WTC11 (cell line): ENCODE data around the gene THSD4. TPM values are rescaled to one million over a fixed set of nuclear protein-coding genes. Genes with fewer than 3 reads are reported as not detected.

Experiments
- ATAC-seq: fragments of 200-7000 bp; cut with Tn5 transposase; 2 replicates; pipeline ENCODE4 v1.10.0; 2021; ENCODE audit warnings: mild to moderate bottlenecking, moderate library complexity
- CTCF ChIA-PET: fragments of 300-600 bp; sonication (Branson Sonifier 250); formaldehyde crosslinking; loops from one replicate; lab custom pipeline; 2021; ENCODE audit warnings: antibody characterized with exemption; lab: Charles Lee
- POLR2A ChIA-PET: fragments of 350-600 bp; sonication (Branson Sonifier 250); formaldehyde crosslinking; loops from one replicate; lab custom pipeline; 2021; ENCODE audit warnings: antibody characterized with exemption; lab: Charles Lee
- DNase-seq: peaks from one replicate; pipeline ENCODE4 v3.0.0; 2021; ENCODE audit warnings: low spot score
- H3K27ac Mint-ChIP-seq: 2 replicates; pipeline ENCODE4 v1.8.0; 2021; ENCODE audit warnings: mixed read lengths
- H3K27me3 Mint-ChIP-seq: 2 replicates; pipeline ENCODE4 v1.8.0; 2021; ENCODE audit warnings: low read depth, mild to moderate bottlenecking, moderate library complexity, mixed read lengths
- H3K36me3 Mint-ChIP-seq: 2 replicates; pipeline ENCODE4 v1.8.0; 2021; ENCODE audit warnings: mixed read lengths
- H3K4me1 Mint-ChIP-seq: 2 replicates; pipeline ENCODE4 v1.8.0; 2022; ENCODE audit warnings: mixed read lengths
- H3K4me3 Mint-ChIP-seq: 2 replicates; pipeline ENCODE4 v1.8.0; 2021; ENCODE audit warnings: mild to moderate bottlenecking, moderate library complexity, mixed read lengths
- H3K9me3 Mint-ChIP-seq: 2 replicates; pipeline ENCODE4 v1.8.0; 2021; ENCODE audit warnings: mixed read lengths
- FOXP4 ChIP-seq: sonication (generic); formaldehyde crosslinking; IDR thresholded peaks from 2 replicates; pipeline ENCODE4 v1.8.0; 2022; ENCODE audit warnings: mild to moderate bottlenecking, missing genetic modification reagents
- GRHL2 ChIP-seq: fragments of 250-450 bp; sonication (Bioruptor Pico); IDR thresholded peaks from 2 replicates; pipeline ENCODE4 v1.8.0; 2022; ENCODE audit warnings: mild to moderate bottlenecking, moderate library complexity; ENCODE audit not compliant: insufficient replicate concordance, severe bottlenecking
- HMGA2 ChIP-seq: fragments of 250-450 bp; sonication (Bioruptor Pico); IDR thresholded peaks from 2 replicates; pipeline ENCODE4 v1.4.0; 2021; ENCODE audit warnings: mild to moderate bottlenecking, moderate library complexity
- IRF1 ChIP-seq: sonication (generic); formaldehyde crosslinking; IDR thresholded peaks from 2 replicates; pipeline ENCODE4 v1.8.0; 2023; ENCODE audit warnings: missing genetic modification reagents
- NR2C2 ChIP-seq: sonication (generic); formaldehyde crosslinking; IDR thresholded peaks from 2 replicates; pipeline ENCODE4 v1.8.0; 2022; ENCODE audit warnings: mild to moderate bottlenecking, missing genetic modification reagents
- OVOL2 ChIP-seq: fragments of 250-450 bp; sonication (Bioruptor Pico); IDR thresholded peaks from 2 replicates; pipeline ENCODE4 v1.9.0; 2021; ENCODE audit warnings: mild to moderate bottlenecking, borderline replicate concordance
- SMAD4 ChIP-seq: sonication (generic); formaldehyde crosslinking; IDR thresholded peaks from 2 replicates; pipeline ENCODE4 v1.8.0; 2022; ENCODE audit warnings: mild to moderate bottlenecking, missing genetic modification reagents
- TEAD1 ChIP-seq: sonication (generic); formaldehyde crosslinking; IDR thresholded peaks from 2 replicates; pipeline ENCODE4 v1.8.0; 2022; ENCODE audit warnings: mild to moderate bottlenecking, missing genetic modification reagents
- USF2 ChIP-seq: sonication (generic); formaldehyde crosslinking; IDR thresholded peaks from 2 replicates; pipeline ENCODE4 v1.8.1; 2023; ENCODE audit warnings: mild to moderate bottlenecking, missing genetic modification reagents, moderate library complexity
- ZNF138 ChIP-seq: sonication (generic); formaldehyde crosslinking; conservative IDR thresholded peaks from 2 replicates; pipeline ENCODE4 v1.8.1; 2022; ENCODE audit warnings: mild to moderate bottlenecking, moderate library complexity, missing genetic modification reagents
- ZNF281 ChIP-seq: sonication (generic); formaldehyde crosslinking; IDR thresholded peaks from 2 replicates; pipeline ENCODE4 v1.8.0; 2023; ENCODE audit warnings: mild to moderate bottlenecking, missing genetic modification reagents
- ZNF532 ChIP-seq: fragments of 250-450 bp; sonication (Bioruptor Pico); IDR thresholded peaks from 2 replicates; pipeline ENCODE4 v1.9.0; 2021; ENCODE audit warnings: mild to moderate bottlenecking, borderline replicate concordance
- total RNA-seq: library from RNA; stranded (reverse); gene quantifications from 3 replicates; pipeline ENCODE4 v1.2.3, GENCODE V29; 2021
- TF ChIP-seq, protein P1 (sequence below): fragments of 200-600 bp; IDR thresholded peaks from 2 replicates; pipeline ENCODE4 v1.8.0; 2022; ENCODE audit warnings: antibody characterized with exemption
- TF ChIP-seq, protein P2 (sequence below): fragments of 250-450 bp; sonication (Bioruptor Pico); IDR thresholded peaks from 2 replicates; pipeline ENCODE4 v1.9.0; 2021; ENCODE audit warnings: mild to moderate bottlenecking
- TF ChIP-seq, protein P3 (sequence below): sonication (generic); formaldehyde crosslinking; IDR thresholded peaks from 2 replicates; pipeline ENCODE4 v1.8.0; 2022; ENCODE audit warnings: mild to moderate bottlenecking, missing genetic modification reagents

Gene THSD4
- total RNA-seq, 1 experiment from 2014 or later: 7.8 TPM

DNA sequence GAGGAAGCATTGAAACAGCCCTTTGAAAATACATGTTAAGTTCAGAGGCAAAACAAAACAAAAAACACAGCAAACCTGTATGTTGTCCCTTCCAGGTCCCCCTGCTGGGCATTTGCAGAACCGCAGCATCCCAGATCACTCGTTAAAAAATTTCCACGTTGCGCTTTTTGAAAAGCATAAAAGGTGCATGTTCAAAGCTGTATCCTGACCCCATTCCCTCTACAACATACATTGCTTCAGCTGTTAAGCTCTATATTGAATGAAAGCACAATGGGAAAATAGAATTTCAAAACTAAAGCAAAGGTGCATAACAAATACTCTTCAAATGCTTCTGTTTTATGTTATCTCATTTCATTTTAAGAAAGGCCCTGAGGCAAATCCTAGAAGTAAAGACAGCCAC, 328.3 kb downstream of the THSD4 start:
- no peaks in the 10 kb centered on the region for H3K36me3 Mint-ChIP-seq
- ChIA-PET POLR2A (no interaction called here), CTCF (interaction anchor here (0.6 to 2.4 kb wide), 8 partner anchors 8 to 329 kb away, joined by 3 to 12 read pairs (median 4); no protein-coding TSS in a partner anchor)
- H3K27me3 Mint-ChIP-seq: no peaks in the 10 kb centered on the region
- TF ChIP-seq SMAD4 (CRISPR knock-in tag): no peak
- TF ChIP-seq ZNF532: no peak
- TF ChIP-seq, protein P1, sequence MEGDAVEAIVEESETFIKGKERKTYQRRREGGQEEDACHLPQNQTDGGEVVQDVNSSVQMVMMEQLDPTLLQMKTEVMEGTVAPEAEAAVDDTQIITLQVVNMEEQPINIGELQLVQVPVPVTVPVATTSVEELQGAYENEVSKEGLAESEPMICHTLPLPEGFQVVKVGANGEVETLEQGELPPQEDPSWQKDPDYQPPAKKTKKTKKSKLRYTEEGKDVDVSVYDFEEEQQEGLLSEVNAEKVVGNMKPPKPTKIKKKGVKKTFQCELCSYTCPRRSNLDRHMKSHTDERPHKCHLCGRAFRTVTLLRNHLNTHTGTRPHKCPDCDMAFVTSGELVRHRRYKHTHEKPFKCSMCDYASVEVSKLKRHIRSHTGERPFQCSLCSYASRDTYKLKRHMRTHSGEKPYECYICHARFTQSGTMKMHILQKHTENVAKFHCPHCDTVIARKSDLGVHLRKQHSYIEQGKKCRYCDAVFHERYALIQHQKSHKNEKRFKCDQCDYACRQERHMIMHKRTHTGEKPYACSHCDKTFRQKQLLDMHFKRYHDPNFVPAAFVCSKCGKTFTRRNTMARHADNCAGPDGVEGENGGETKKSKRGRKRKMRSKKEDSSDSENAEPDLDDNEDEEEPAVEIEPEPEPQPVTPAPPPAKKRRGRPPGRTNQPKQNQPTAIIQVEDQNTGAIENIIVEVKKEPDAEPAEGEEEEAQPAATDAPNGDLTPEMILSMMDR: peak; percentile 80
- TF ChIP-seq IRF1 (CRISPR knock-in tag): no peak
- peak overlapping the region; percentile 18; the same call in 1 of the 2 replicates for H3K27ac Mint-ChIP-seq
- peaks cover 19% of the 10 kb centered on the region for H3K4me1 Mint-ChIP-seq
- H3K9me3 Mint-ChIP-seq: no peaks in the 10 kb centered on the region
- H3K4me3 Mint-ChIP-seq: no peak overlapping the region
- peak; percentile 39; the same call in 1 of the 2 replicates for ATAC-seq
- DNase-seq: peak; percentile 72

DNA sequence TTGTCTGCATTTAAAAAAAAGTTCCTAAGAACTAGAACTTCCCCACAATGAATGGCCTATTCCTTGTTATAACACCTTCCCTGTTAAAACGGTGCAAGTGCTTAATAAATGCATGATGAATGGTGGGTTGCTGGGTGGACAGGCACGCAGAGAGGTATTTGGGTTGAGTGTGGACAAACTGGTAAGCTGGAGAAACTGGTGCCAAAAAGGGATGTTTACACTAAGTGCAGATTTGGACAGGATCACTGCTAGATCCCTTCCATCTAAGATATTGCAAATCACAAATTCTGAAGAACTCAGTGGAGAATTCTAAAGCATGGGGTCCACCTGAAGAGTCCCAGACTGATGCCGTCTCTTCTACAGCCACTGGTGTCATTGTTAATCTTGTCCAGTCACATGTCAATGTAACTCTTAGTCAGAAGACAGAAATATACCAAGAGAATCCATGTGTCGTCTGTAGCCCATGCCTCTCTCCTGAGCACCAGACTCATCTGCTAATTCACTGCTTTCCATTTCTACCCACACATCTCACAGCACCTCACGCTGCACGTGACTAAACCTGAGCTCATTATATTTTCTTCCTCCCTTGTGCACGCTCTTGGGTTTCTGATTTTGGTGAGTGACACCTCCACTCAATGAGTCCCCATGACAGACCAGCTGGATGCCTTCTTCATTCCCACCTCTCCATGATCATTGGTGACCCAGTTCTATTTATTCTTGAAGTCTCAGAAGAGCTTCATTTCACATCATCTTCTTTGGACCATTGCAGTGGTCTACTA, 328.9 kb downstream of the THSD4 start:
- H3K27me3 Mint-ChIP-seq: no peaks in the 10 kb centered on the region
- H3K4me3 Mint-ChIP-seq: no peak overlapping the region
- H3K4me1 Mint-ChIP-seq: peaks cover 19% of the 10 kb centered on the region
- DNase-seq: no peak
- no peak overlapping the region for H3K27ac Mint-ChIP-seq
- ChIA-PET CTCF (interaction anchor here (0.6 to 2.4 kb wide), 7 partner anchors 8 to 434 kb away, joined by 3 to 12 read pairs (median 3); no protein-coding TSS in a partner anchor), POLR2A (no interaction called here)
- TF ChIP-seq, protein P2, sequence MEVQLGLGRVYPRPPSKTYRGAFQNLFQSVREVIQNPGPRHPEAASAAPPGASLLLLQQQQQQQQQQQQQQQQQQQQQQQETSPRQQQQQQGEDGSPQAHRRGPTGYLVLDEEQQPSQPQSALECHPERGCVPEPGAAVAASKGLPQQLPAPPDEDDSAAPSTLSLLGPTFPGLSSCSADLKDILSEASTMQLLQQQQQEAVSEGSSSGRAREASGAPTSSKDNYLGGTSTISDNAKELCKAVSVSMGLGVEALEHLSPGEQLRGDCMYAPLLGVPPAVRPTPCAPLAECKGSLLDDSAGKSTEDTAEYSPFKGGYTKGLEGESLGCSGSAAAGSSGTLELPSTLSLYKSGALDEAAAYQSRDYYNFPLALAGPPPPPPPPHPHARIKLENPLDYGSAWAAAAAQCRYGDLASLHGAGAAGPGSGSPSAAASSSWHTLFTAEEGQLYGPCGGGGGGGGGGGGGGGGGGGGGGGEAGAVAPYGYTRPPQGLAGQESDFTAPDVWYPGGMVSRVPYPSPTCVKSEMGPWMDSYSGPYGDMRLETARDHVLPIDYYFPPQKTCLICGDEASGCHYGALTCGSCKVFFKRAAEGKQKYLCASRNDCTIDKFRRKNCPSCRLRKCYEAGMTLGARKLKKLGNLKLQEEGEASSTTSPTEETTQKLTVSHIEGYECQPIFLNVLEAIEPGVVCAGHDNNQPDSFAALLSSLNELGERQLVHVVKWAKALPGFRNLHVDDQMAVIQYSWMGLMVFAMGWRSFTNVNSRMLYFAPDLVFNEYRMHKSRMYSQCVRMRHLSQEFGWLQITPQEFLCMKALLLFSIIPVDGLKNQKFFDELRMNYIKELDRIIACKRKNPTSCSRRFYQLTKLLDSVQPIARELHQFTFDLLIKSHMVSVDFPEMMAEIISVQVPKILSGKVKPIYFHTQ (CRISPR knock-in tag): no peak
- TF ChIP-seq GRHL2 (CRISPR knock-in tag): no peak
- no peak for TF ChIP-seq OVOL2 (CRISPR knock-in tag)
- no peak for TF ChIP-seq NR2C2 (CRISPR knock-in tag)
- TF ChIP-seq ZNF281: no peak
- no peak for TF ChIP-seq FOXP4
- TF ChIP-seq, protein P3, sequence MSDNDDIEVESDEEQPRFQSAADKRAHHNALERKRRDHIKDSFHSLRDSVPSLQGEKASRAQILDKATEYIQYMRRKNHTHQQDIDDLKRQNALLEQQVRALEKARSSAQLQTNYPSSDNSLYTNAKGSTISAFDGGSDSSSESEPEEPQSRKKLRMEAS (CRISPR knock-in tag): no peak
- TF ChIP-seq TEAD1: no peak
- TF ChIP-seq USF2 (CRISPR knock-in tag): no peak
- no peak for TF ChIP-seq HMGA2 (CRISPR knock-in tag)
- TF ChIP-seq ZNF138 (CRISPR knock-in tag): no peak
- H3K36me3 Mint-ChIP-seq: no peaks in the 10 kb centered on the region
- no peak for ATAC-seq
- H3K9me3 Mint-ChIP-seq: no peaks in the 10 kb centered on the region
